HCT116 (cell line): ENCODE data around the gene MAP3K5. TPM values are rescaled to one million over a fixed set of nuclear protein-coding genes. Genes with fewer than 3 reads are reported as not detected.

Experiments used
- ATAC-seq: fragments of 200-7000 bp; cut with Tn5 transposase; 2 replicates; pipeline ENCODE4 v1.9.1; 2020; ENCODE audit warnings: mild to moderate bottlenecking, moderate library complexity
- BruUV-seq: library from RNA; stranded (reverse); fragments of 400-500 nt; replicated peaks from 2 replicates; lab custom pipeline; 2021; lab: Mats Ljungman, UMichigan
- CTCF ChIA-PET: fragments of 300-600 bp; sonication (Branson Sonifier 250); formaldehyde crosslinking; loops from one replicate; lab custom pipeline; 2021; ENCODE audit warnings: antibody characterized with exemption; lab: Charles Lee
- POLR2A ChIA-PET: fragments of 300-600, 350-600 bp; sonication (Branson Sonifier 250); formaldehyde crosslinking; loops from one replicate; lab custom pipeline; 2021; ENCODE audit warnings: antibody characterized with exemption; lab: Charles Lee
- RAD21 ChIA-PET, 2 experiments: fragments of 300-600 bp; sonication (Branson Sonifier 250); formaldehyde crosslinking; loops; one replicate each; lab custom pipeline; 2023; ENCODE audit warnings: low total read pairs in 2 of 2; ENCODE audit not compliant: uncharacterized antibody in 2 of 2, unreplicated experiment in 2 of 2, low non-redundant PET in 1 of 2; lab: Charles Lee
- DNase-seq: peaks from one replicate; pipeline ENCODE4 v3.0.0-alpha.2; 2010; ENCODE audit warnings: low read depth, low spot score
- H2AFZ ChIP-seq: fragments of 200-600 bp; shearing (Covaris generic), sonication (generic); 2 replicates; pipeline ENCODE4 v1.6.1; 2017; ENCODE audit warnings: low read depth, mixed run types, mixed read lengths, antibody characterized with exemption, low read length; ENCODE audit not compliant: poor library complexity, severe bottlenecking
- H3K27ac ChIP-seq: 2 replicates; pipeline ENCODE4 v1.5.1; 2012; ENCODE audit warnings: low read depth, low read length
- H3K27me3 ChIP-seq: fragments of 200-600 bp; sonication (generic); 2 replicates; pipeline ENCODE4 v1.6.1; 2016; ENCODE audit warnings: mixed run types, low read length, mixed read lengths; ENCODE audit not compliant: insufficient read depth
- H3K36me3 ChIP-seq, 2 experiments: fragments of 200-500 bp in 1 of 2; fragments of 200-600 bp in 1 of 2; sonication (Bioruptor generic) in 1 of 2; sonication (generic) in 1 of 2; 2 replicates each; pipeline versions ENCODE4 v1.5.1 to v1.6.1; 2014 to 2016; ENCODE audit warnings: low read length in 2 of 2, inconsistent platforms in 1 of 2, mixed read lengths in 1 of 2, mixed run types in 1 of 2; ENCODE audit not compliant: insufficient read depth in 2 of 2, control insufficient read depth in 1 of 2
- H3K4me1 ChIP-seq, 2 experiments: fragments of 200-600 bp in 1 of 2; sonication (generic) in 1 of 2; 2 replicates each; pipeline versions ENCODE4 v1.5.1 to v1.6.1; 2012 to 2017; ENCODE audit warnings: low read length in 2 of 2, inconsistent platforms in 1 of 2, mild to moderate bottlenecking in 1 of 2, mixed read lengths in 1 of 2, mixed run types in 1 of 2, moderate library complexity in 1 of 2; ENCODE audit not compliant: insufficient read depth in 2 of 2, control insufficient read depth in 1 of 2
- H3K4me2 ChIP-seq: fragments of 200-600 bp; sonication (generic); 2 replicates; pipeline ENCODE4 v1.6.1; 2017; ENCODE audit warnings: mixed run types, low read length, mixed read lengths
- H3K4me3 ChIP-seq, 2 experiments: fragments of 200-600 bp in 1 of 2; sonication (generic) in 1 of 2; replicated peaks in 1 of 2; 2 replicates each; pipeline ENCODE4 v1.5.1; 2011 to 2016; ENCODE audit warnings: low read length in 2 of 2, control low read depth in 1 of 2, low read depth in 1 of 2, mild to moderate bottlenecking in 1 of 2, mixed read lengths in 1 of 2, mixed run types in 1 of 2
- H3K79me2 ChIP-seq: fragments of 200-600 bp; sonication (generic); 2 replicates; pipeline ENCODE4 v1.6.1; 2017; ENCODE audit warnings: mild to moderate bottlenecking, mixed run types, low read length, moderate library complexity, mixed read lengths; ENCODE audit not compliant: insufficient read depth
- H3K9ac ChIP-seq: fragments of 200-600 bp; sonication (generic); 2 replicates; pipeline ENCODE4 v1.6.1; 2016; ENCODE audit warnings: low read length, mixed read lengths
- H3K9me2 ChIP-seq: fragments of 200-600 bp; sonication (generic), shearing (Covaris generic); 2 replicates; pipeline ENCODE4 v1.6.1; 2017; ENCODE audit warnings: mixed run types, mild to moderate bottlenecking, moderate library complexity; ENCODE audit not compliant: insufficient read depth
- H3K9me3 ChIP-seq, 2 experiments: fragments of 200-500 bp in 1 of 2; fragments of 200-600 bp in 1 of 2; sonication (Bioruptor generic) in 1 of 2; sonication (generic) in 1 of 2; 2 replicates each; pipeline ENCODE4 v1.6.1; 2014 to 2017; ENCODE audit warnings: low read length in 2 of 2, mixed read lengths in 2 of 2, inconsistent platforms in 1 of 2, low read depth in 1 of 2, mild to moderate bottlenecking in 1 of 2, mixed run types in 1 of 2, moderate library complexity in 1 of 2; ENCODE audit not compliant: control insufficient read depth in 1 of 2, insufficient read depth in 1 of 2
- H4K20me1 ChIP-seq: fragments of 200-600 bp; sonication (generic), shearing (Covaris generic); 2 replicates; pipeline ENCODE4 v1.6.1; 2017; ENCODE audit warnings: mixed run types, mild to moderate bottlenecking, moderate library complexity; ENCODE audit not compliant: insufficient read depth
- CEBPB ChIP-seq: IDR thresholded peaks from 2 replicates; pipeline ENCODE4 v1.6.1; 2012; ENCODE audit warnings: low read depth
- EGR1 ChIP-seq: IDR thresholded peaks from 2 replicates; pipeline ENCODE4 v1.6.1; 2012; ENCODE audit warnings: low read depth
- ELF1 ChIP-seq: IDR thresholded peaks from 2 replicates; pipeline ENCODE4 v1.6.1; 2012; ENCODE audit warnings: low read depth, borderline replicate concordance
- EZH2phosphoT487 ChIP-seq: fragments of 200-600 bp; IDR thresholded peaks from 2 replicates; pipeline ENCODE4 v1.6.1; 2018; ENCODE audit warnings: antibody characterized with exemption, borderline replicate concordance
- JUND ChIP-seq: IDR thresholded peaks from 2 replicates; pipeline ENCODE4 v1.6.1; 2012
- SIN3A ChIP-seq: IDR thresholded peaks from 2 replicates; pipeline ENCODE4 v1.6.1; 2012; ENCODE audit warnings: low read depth
- SP1 ChIP-seq: IDR thresholded peaks from 2 replicates; pipeline ENCODE4 v1.6.1; 2012; ENCODE audit warnings: low read depth
- SRF ChIP-seq: IDR thresholded peaks from 2 replicates; pipeline ENCODE4 v1.6.1; 2012; ENCODE audit warnings: low read depth
- TCF7L2 ChIP-seq: IDR thresholded peaks from 2 replicates; pipeline ENCODE4 v1.7.0; 2011; ENCODE audit warnings: borderline replicate concordance, inconsistent platforms; ENCODE audit not compliant: insufficient read depth, insufficient read length; ENCODE audit errors: extremely low read depth
- YY1 ChIP-seq: IDR thresholded peaks from 2 replicates; pipeline ENCODE4 v1.6.1; 2011; ENCODE audit warnings: low read length, low read depth, moderate library complexity, mild to moderate bottlenecking; ENCODE audit not compliant: insufficient replicate concordance; ENCODE audit errors: extremely low read depth
- ZFX ChIP-seq: fragments of 450-650 bp; IDR thresholded peaks from 2 replicates; pipeline ENCODE4 v1.6.1; 2017
- intact Hi-C: fragments of 100-400 bp; cut with micrococcal nuclease; formaldehyde crosslinking; loops from 2 replicates; pipeline ENCODE4 v1.10.0; 2022
- total RNA-seq: library from RNA; stranded (reverse); gene quantifications from one replicate; pipeline ENCODE4 v1.2.1, GENCODE V29; 2021; ENCODE audit not compliant: unreplicated experiment
- TF ChIP-seq, protein P1 (sequence below): IDR thresholded peaks from 2 replicates; pipeline ENCODE4 v1.6.1; 2012
- TF ChIP-seq, protein P2 (sequence below): IDR thresholded peaks from 2 replicates; pipeline ENCODE4 v1.6.1; 2012
- TF ChIP-seq, protein P3 (sequence below): IDR thresholded peaks from 2 replicates; pipeline ENCODE4 v1.6.1; 2011; ENCODE audit warnings: mild to moderate bottlenecking, low read length, moderate library complexity; ENCODE audit not compliant: insufficient replicate concordance; ENCODE audit errors: extremely low read depth
- TF ChIP-seq, protein P4 (sequence below): IDR thresholded peaks from 2 replicates; pipeline ENCODE4 v1.6.1; 2012; ENCODE audit warnings: low read depth

Gene MAP3K5
- total RNA-seq, 1 experiment from 2014 or later, result 11.8 TPM

DNA sequence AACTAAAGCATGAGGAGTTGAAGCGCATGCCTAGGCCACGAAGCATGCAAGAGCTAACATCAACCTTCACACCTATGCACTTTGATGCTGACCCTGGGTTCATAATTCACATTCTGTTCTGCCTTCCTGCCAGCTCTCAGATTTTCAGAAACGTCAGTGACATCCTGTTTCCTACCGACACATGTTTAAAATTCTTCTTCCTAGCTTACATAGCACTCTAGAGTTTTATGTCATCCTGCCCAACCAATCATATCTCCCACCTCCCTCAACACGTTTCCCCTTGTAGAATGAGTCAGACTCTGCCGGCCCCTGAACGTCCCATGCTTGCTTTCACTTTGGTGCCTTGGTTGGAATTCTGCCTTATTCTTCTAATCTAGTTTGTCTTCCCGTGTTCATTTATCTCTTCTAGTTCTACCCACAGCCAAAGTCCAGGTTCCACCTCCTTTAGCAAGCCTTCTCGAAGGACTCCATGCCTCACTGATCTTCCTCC is 144.9 kb downstream of the MAP3K5 start:
- no peaks in the 10 kb centered on the region for H3K27me3 ChIP-seq
- no peaks in the 10 kb centered on the region for H3K9me3 ChIP-seq
- H3K36me3 ChIP-seq, result no peaks in the 10 kb centered on the region
- H3K4me1 ChIP-seq, result peaks cover 3 to 9% of the 10 kb centered on the region in 2 experiments; a peak in 3 of 4 replicates
- H4K20me1 ChIP-seq, result no peaks in the 10 kb centered on the region
- no TSS peak for BruUV-seq
- ChIA-PET RAD21 (interaction anchor here in 1 of 2 experiments (1.0 kb wide), 1 partner anchor 145 kb away, joined by 3 read pairs; the partner anchor contains the start of gene MAP3K5), POLR2A (no interaction called here), CTCF (no interaction called here)
- no peak overlapping the region for H2AFZ ChIP-seq
- DNase-seq (no peak), ATAC-seq (no peak)
- no peaks in the 10 kb centered on the region for H3K79me2 ChIP-seq
- H3K4me3 ChIP-seq, result no peak overlapping the region
- intact Hi-C loops, result no loop called here
- no peak for TF ChIP-seq EGR1
- no peak for TF ChIP-seq EZH2phosphoT487
- TF ChIP-seq, all 23 proteins: peak for 0
- Histone ChIP-seq H3K4me2 (no peak overlapping the region), H3K9ac (no peak overlapping the region), H3K27ac (no peak overlapping the region), H3K9me2 (no peaks in the 10 kb centered on the region)

DNA sequence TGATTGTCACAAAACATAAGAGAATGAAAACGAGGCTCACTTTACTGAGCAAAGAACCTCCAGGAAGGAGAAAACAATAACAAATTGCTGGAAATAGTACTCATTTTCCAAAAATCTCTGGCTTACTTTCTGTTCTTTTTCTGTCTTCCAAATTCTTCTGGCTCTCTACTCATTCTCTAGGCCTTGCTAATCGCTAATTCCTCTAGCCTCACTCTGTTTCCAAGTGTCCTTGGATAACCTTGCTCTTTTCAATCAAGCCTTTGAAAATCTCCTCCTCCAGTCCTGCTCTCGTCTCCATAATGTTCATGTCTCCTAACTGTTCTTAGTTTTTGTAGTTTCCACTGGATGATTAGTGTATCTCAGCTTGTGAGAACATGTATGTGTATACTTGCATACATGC is 145.9 kb downstream of the MAP3K5 start:
- BruUV-seq, result no TSS peak
- DNase-seq (no peak), ATAC-seq (no peak)
- no peak overlapping the region for H3K27ac ChIP-seq
- POLR2A ChIA-PET, result no interaction called here
- no peak overlapping the region for H3K4me3 ChIP-seq
- peaks cover 3 to 9% of the 10 kb centered on the region in 2 experiments; a peak in 3 of 4 replicates for H3K4me1 ChIP-seq
- no peaks in the 10 kb centered on the region for H3K9me2 ChIP-seq
- no peak overlapping the region for H2AFZ ChIP-seq
- no peaks in the 10 kb centered on the region for H3K36me3 ChIP-seq
- no peaks in the 10 kb centered on the region for H3K27me3 ChIP-seq
- no peaks in the 10 kb centered on the region for H3K79me2 ChIP-seq
- no peaks in the 10 kb centered on the region for H4K20me1 ChIP-seq
- intact Hi-C loops, result no loop called here
- RAD21 ChIA-PET, result interaction anchor here in 1 of 2 experiments (1.0 kb wide), 1 partner anchor 146 kb away, joined by 3 read pairs; the partner anchor contains the start of gene MAP3K5
- H3K9ac ChIP-seq, result no peak overlapping the region
- CTCF ChIA-PET, result interaction anchor here (3.9 kb wide), 1 partner anchor 144 kb away, joined by 158 read pairs; the partner anchor contains the start of gene MAP3K5
- no peaks in the 10 kb centered on the region for H3K9me3 ChIP-seq
- no peak overlapping the region for H3K4me2 ChIP-seq
- TF ChIP-seq, protein P1, sequence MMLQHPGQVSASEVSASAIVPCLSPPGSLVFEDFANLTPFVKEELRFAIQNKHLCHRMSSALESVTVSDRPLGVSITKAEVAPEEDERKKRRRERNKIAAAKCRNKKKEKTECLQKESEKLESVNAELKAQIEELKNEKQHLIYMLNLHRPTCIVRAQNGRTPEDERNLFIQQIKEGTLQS, result no peak
- no peak for TF ChIP-seq TCF7L2
- TF ChIP-seq, protein P2, sequence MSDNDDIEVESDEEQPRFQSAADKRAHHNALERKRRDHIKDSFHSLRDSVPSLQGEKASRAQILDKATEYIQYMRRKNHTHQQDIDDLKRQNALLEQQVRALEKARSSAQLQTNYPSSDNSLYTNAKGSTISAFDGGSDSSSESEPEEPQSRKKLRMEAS, result no peak
- no peak for TF ChIP-seq ZFX
- TF ChIP-seq EZH2phosphoT487, result no peak
- TF ChIP-seq ELF1, result no peak
- TF ChIP-seq YY1, result no peak
- TF ChIP-seq, protein P3, sequence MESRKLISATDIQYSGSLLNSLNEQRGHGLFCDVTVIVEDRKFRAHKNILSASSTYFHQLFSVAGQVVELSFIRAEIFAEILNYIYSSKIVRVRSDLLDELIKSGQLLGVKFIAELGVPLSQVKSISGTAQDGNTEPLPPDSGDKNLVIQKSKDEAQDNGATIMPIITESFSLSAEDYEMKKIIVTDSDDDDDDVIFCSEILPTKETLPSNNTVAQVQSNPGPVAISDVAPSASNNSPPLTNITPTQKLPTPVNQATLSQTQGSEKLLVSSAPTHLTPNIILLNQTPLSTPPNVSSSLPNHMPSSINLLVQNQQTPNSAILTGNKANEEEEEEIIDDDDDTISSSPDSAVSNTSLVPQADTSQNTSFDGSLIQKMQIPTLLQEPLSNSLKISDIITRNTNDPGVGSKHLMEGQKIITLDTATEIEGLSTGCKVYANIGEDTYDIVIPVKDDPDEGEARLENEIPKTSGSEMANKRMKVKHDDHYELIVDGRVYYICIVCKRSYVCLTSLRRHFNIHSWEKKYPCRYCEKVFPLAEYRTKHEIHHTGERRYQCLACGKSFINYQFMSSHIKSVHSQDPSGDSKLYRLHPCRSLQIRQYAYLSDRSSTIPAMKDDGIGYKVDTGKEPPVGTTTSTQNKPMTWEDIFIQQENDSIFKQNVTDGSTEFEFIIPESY, result no peak
- no peak for TF ChIP-seq CEBPB
- no peak for TF ChIP-seq SRF
- TF ChIP-seq, protein P4, sequence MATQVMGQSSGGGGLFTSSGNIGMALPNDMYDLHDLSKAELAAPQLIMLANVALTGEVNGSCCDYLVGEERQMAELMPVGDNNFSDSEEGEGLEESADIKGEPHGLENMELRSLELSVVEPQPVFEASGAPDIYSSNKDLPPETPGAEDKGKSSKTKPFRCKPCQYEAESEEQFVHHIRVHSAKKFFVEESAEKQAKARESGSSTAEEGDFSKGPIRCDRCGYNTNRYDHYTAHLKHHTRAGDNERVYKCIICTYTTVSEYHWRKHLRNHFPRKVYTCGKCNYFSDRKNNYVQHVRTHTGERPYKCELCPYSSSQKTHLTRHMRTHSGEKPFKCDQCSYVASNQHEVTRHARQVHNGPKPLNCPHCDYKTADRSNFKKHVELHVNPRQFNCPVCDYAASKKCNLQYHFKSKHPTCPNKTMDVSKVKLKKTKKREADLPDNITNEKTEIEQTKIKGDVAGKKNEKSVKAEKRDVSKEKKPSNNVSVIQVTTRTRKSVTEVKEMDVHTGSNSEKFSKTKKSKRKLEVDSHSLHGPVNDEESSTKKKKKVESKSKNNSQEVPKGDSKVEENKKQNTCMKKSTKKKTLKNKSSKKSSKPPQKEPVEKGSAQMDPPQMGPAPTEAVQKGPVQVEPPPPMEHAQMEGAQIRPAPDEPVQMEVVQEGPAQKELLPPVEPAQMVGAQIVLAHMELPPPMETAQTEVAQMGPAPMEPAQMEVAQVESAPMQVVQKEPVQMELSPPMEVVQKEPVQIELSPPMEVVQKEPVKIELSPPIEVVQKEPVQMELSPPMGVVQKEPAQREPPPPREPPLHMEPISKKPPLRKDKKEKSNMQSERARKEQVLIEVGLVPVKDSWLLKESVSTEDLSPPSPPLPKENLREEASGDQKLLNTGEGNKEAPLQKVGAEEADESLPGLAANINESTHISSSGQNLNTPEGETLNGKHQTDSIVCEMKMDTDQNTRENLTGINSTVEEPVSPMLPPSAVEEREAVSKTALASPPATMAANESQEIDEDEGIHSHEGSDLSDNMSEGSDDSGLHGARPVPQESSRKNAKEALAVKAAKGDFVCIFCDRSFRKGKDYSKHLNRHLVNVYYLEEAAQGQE, result no peak
- TF ChIP-seq SP1, result no peak
- no peak for TF ChIP-seq SIN3A
- TF ChIP-seq JUND, result no peak
